ENCODE measurements around the gene MAP2K4.

The MAP2K4 gene

DNA sequence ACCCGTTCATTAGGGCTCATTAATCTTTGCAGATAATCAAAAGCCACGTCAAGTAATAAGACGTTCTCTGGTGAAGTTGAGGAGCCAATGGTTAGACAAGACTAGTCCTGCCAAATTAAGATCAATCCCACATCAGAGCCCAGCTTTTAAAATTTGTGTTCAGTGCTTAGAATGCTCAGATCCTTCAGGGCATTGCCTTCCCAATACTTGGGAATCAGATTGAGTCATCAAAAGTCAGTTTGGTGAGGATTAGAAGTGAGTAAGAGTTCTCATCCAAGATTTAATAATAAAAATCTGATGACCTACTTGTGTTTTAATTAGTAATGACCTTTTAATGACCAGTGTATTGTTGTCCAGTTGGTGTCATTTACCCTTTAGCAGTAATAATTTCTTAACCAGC, 19.8 kb downstream of the MAP2K4 start:
- no peak for DNase-seq

DNA sequence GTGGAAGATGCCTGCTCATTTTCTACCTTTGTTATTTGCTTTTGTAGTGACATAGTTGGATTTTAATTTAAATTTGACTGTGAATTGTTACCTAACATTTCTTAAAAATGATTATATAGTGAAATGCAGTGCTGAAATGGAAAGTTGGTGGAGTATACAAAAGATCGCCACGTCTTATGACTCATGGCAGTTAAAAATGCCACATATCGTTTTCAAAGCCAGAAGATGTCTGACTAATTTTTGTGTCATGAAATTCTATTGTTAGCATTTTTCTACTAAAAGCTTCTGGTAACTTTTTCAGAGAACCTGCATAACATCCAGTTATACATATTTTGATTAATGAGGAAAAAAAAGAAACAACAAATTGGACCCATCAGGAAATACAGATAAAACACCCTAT, 20.6 kb downstream of the MAP2K4 start:
- no peak for DNase-seq

DNA sequence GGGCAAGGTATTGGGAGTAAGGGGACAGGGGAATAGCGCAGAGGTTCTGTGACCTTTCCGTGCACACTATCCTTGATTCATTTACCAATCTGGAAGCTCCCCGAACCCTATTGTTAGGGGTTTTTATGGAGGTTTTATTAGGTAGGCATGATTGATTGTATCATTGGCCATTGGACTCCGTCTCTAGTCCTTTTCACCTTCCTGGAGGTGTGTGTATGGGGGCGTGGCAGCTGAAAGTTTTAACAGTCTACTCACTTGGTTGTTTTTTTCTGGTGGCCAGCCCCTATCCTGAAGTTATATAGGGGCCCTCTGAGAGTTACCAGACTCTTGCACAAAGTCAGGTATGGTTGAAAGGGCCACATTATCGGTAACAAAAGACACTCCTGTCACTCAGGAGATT, 23.0 kb downstream of the MAP2K4 start:
- no peak for DNase-seq

DNA sequence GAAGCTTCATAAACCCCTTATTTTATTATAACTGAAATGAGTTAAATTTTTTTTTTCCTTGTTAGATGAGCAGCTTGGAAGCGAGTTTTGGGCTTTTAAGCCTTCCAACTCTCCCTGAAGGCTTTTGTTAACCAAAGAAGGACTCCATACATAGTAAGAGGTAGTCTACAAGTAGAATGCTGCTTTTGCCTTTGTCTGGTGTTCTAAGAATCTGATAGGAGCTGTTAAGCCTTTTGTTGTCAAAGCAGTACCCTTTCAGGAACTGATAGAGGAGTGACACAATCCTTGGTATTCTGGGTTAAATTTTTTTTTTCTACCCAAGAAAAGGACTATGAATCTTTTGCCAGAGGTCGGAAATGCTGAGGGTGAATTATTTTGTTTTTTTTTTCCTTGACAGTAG, 26.1 kb downstream of the MAP2K4 start:
- no peak for DNase-seq

DNA sequence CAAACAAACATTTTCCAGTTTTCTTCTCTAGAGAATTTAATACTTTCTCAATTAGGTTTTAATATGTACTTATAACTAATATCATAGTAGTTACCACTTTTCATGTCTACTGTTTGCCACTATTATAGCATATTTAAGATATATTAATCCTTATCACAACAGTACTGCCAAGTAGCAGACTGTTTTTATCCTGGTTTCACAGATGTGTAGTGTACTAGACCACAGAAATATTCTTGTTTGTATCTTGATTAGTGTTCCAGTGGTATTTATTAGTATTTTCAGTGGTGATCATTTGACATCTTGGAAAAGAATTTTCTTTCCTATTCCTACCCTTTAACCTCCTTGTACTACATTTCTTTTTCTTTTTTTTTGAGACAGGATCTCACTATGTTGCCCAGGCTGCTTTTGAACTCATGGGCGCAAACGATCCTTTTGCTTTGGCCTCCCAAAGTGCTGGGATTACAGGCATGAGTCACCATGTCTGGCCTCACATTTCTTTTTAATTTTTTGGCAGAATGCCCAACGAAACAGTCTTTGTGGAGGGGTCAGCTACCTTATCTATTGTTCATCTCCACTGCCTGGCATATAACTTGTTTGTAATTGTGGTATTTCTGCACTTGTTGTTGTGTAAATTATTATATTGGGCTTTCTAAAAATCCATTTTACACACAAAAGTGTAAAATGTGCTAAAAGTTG, 27.2 kb downstream of the MAP2K4 start:
- no peak for DNase-seq

DNA sequence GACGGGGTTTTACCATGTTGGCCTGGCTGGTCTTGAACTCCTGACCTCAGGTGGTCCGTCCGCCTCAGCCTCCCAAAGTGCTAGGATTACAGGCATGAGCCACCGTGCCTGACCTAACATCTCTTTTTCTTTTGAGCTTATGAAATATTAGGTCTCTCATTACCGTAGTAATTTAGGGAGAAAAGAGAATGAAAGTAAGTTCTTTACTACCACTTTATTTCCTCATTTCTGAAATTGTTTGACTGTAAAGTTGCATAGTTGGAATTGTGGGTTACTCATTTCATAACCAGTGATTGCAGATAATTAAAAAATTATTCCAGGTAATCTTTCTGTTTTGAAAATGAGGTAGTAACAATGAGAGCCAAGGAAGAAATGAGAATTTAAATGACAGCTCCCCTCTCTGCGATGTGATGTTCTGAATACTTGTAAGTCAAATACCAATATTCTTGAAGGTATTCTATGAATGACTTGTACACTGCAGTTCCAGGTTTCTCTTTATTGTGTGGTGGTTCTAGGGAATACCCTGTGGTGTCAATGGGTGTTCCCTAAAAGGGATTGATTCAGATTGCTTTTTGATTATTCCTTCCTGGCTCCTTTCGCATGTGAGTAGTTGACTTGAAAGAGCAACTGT, 28.3 kb downstream of the MAP2K4 start:
- DNase-seq: no peak

DNA sequence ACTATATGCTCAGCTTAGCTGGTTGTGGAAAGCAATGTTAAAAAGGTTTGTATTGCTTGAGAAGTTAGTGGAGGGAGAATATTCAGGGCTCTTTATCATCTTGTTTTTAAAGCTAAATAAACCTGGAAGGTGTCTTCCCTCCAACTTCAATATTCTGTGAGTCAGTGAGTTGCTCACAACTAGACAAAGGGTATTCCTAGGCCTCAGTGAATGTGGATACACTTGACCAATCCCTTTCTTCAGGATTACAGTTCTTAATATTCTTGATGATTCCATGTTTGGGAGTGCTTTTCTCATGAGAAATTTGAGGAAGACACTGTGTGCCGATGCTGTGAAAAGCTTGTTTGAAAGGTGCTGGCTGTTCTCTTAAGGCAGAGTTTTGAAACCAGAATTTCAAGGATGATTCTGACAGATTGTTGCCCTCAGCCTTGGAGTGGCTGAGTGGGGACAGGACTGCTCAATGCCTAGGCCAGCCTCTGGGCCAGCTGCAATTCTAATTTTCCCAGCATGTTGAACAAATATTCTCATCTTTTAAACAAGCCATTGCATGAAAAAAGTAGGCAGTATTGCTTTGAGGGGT, 30.1 kb downstream of the MAP2K4 start:
- no peak for DNase-seq

DNA sequence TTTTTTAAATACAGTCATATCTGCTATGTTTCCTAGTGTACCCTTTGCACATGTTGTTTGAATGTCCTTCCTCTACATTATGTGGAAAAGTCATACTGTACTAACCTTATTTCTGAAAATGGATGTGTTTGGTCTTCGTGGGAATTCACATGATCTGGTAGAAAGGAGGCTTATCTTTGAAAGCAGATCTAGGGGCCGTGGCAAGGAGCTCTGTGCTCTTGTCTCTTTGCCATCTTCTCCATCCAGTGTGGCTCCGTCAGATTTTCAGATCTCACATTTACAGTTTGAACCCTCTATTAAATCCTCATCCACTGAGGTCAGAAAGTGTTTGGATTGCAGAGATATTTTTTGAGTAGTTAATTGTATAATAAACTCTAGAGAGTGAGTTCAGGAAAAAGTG, 32.9 kb downstream of the MAP2K4 start:
- no peak for DNase-seq

DNA sequence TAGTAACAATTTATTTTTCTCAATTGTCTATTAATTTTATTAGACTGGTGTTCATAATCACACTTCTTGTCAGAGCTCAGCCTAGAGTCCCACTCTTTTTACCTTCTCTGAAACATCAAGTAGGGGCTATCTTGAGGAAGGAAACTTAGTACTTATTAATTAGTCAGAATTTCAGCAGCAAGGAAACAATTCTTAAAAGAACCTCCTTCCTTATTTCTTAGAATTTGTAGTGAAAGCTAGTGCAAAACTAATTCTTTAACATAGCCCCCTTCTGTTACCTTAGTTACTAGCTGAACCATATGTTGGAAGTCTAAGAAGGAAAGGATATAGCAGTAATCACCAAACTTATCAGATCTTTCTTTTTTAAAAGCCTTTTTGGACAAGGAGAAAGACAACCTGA, 35.2 kb downstream of the MAP2K4 start:
- no peak for DNase-seq

DNA sequence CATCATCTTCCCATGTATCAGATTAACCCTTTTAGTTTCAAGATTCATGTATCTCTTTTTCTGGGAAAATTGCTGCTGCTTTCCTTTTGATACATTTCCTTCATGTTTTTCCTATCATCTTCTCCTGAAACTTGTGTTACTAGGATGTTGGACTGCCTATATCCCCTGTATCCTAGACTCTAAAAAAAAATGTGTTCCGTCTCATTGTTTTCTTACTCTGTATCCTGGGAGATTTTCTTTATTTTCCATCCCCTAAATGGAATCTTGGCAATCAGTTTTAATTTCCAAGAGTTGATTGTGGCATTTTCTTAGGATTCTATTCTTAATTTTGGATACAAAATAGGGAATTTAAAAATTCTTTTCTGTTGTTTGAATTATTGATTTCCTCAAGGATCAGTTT, 36.8 kb downstream of the MAP2K4 start:
- no peak for DNase-seq

DNA sequence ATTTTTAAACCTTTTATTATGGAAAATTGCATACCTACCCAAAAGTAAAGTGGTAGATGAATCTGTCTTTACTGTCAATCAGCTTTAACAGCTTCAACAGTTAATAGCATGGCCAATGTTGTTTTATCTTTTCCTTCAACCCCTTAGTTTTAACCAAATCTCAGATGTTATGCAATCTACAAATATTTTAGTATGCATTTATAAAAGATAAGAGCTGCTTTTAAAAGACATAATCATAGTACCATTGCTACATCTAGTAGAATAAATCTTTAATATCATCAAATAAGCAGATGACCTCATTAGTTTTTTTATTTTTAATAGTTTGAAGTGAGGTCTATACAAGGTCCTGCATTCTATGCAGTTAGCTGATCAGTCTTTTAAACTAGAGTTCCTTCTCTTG, 37.9 kb downstream of the MAP2K4 start:
- no peak for DNase-seq

DNA sequence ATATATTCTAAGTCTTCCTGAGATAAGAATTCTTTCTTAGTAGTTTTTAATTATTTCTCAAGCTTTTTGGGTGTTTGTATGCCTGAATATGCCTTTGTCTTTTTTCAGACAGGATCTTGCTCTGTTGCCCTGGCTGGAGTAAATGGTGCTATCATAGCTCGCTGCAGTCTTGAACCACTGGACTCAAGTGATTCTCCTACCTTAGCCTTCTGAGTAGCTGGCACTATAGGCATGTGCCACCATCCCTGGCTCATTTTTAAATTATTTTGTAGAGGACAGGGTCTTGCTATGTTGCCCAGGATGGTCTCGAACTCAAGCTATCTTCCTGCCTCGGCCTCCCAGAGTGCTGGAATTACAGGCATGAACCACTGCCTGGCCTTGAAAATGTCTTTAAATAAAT, 41.6 kb downstream of the MAP2K4 start:
- no peak for DNase-seq

DNA sequence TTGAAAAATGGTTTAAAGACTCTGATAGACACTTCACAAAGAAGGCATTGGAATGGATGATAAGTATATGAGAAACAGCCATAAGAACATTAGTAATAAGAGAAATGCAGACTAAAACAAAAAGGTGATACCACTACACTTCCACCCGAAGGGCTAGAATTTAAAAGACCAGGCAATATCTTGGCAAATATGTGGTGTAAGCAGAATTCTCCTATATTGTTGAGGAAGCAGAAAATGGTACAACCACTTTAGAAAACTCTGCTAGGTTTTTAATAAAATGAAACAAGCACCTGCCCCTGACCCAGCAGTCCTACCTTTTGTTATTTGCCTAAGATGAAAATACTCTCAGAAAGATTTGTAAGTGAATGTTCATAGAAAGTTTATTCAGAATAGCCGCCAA, 43.7 kb downstream of the MAP2K4 start:
- no peak for DNase-seq

DNA sequence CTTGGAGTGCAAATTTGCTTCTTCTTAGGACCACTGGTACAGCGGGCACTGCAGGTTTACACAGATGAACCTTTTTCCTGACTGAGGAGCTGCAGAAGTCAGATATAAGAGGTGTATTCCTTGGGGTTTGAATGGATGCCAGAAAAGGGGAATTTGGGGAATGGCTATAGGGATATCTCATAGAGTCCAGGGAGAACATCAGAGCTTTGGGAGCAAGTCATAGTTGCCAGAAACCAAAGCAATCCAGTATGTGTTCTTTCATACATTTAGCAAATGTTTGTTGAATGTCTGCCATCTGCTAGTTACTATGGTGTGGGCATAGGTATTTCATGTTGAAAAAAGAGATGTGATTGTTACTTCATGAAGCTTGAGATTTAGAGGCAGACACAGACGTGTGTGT, 46.8 kb downstream of the MAP2K4 start:
- no peak for DNase-seq

DNA sequence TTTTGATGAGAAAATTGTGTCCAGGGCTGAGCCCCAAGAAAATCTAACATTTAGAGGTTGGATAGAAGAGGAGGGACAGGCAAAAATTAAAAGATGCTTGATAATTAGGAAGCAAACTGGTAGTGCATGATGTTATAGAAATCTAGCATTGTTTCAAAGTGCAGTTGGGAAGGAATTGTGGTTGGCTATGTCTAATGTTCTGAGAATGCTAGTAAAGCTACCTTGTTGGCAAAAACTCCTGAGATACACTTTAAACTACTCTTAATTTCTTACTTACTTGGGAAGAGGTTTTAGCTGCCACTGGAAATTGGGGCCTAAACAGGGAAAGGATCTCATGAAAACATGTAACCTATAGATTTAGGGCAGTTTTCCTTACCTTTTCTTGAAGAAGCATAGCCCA, 48.3 kb downstream of the MAP2K4 start:
- DNase-seq: no peak

DNA sequence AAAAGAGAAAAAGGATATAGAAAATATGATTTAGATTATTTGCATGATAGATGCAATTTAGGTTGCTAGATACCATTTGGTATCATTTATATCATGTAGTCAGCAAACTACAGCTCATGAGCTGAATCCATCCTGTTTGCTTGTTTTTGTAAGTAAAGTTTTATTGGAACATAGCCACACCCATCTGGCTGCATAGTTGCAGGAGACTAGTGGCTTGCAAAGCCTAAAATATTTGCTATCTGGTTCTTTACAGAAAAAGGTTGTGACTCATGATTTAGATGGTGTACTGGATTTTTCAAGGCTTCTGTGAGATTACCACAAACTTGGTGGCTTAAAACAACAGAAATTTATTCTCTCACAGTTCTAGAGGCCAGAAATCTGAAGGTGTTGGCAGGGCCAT, 49.9 kb downstream of the MAP2K4 start:
- no peak for DNase-seq

DNA sequence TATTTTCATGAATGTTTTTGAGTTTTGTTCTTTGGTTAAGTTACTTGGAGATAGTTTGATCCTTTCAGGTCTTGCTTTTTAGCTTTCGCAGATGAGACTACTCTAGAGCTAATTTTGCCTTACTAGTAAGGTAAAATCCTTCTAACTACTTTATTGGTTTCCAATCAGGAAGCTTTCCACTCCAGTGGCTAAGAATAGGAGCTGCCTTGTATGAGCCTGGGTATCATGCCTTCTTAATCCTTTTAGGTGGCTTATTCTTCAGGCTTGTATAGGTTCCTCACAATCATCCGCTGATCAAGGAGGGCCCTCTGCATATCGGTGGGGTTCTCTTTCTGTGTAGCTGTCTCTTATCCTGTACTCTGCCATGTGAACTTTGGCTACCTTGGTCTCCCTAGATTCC, 53.7 kb downstream of the MAP2K4 start:
- no peak for DNase-seq

DNA sequence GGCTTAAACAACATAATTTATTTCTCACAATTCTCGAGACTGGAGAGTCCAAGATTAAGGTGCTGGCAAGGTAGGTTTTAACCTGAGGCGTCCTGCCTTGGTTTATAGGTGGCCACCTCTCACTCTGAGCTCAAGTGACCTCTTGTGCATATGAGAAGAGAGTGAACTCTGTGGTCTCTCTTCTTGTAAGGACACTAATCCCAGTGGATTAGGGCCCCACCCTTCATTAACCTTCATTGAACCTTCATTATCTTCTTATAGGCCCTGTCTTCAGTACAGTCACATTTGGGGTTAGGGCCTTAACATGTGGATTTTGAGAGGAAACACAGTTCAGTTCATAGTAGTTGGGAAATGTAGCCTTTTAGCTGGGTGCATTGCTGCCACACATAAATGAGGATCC, 57.1 kb downstream of the MAP2K4 start:
- DNase-seq: no peak

DNA sequence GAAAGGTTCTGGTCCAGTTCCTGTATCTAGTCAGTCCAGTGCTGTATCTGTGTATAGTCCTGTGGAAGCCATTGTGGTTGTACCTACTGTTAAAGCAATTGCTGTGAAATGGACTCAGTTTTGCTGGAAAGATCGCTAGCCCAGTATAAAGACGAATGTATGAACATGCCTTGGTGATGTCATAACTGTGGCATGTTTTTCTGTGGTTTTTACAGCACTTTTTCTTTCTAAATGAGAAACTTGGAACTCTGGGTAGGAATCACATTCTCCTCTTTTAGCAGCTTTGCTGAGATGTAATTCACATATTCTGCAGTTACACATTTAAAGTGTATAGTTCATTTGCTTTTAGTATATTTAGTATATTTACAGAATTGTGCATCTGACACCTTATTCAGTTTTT, 58.1 kb downstream of the MAP2K4 start:
- no peak for DNase-seq

DNA sequence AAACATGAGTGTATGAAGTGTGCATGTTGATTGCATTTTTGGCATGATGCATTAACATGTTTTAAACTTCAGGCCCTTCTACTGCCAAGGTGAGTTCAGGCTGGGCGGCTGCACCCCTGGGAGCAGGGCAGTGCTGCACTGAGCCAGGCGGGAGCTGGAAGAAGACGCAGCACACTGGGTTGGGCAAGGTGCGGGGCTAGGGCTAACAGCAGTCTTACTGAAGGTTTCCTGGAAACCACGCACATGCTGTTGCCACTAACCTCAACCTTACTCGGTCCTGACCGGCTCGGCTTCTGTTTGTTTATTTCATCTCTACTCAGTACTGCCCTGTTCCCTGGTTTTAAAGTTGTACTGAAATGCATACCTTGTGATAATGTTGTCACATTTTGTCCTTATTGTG, 61.0 kb downstream of the MAP2K4 start:
- DNase-seq: no peak

DNA sequence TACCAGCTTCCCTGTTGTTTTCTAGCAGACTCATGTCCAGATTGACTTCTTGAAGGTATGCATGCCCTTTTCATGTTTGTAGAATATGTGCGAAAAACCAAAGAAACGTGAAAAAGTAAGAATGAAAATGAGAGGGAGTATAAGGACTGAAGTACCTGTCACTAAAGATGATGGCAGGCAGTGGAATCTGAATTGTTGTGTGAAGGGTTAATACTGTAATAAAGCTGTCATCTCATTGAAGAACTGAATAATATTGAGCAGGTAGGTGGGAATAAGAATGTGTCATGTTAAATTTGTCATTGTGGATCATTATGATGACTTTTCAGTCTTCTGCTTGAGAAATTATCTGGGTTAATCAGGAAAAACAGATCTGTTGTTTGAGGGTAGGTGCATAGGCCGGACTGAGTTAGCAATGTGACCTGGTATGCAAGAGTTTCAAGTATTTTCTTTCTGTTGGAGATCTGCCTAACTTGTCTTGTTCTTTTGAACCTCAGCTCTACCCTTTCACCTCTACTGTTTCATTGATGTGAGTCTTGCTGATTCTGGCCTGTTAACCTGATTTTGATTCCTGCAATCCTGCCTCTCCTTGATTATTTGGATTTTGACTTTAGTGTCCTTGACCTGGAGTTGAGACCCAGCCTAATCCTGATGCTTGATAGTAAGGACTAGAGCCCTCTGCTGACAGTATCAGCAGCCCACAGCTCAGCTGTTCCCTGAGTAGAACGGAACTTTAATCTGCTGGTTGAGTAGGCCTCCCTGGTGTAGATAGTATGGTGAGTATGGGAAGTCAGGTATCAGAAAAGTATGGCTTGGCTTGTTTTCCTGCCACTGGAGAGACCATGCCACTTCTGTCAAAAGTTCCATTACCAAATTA, 64.6 kb downstream of the MAP2K4 start:
- DNase-seq: no peak

DNA sequence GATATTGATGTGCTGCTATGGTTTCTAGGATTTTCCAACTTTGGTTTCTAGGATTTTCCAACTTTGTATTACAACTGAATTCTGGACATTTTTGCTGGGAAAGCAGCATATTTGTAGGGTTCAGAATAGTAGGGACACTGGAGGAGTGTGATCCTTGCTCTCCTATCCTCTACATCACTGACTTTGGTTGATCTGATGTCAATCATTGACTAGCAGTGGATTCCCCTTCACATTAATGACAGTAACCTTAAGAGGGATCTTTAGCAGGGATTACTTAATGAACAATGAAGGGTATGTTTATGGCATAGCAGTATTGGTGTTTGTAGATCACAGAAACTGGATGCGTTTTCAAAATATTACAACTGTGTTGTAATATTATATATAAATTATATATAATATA, 67.4 kb downstream of the MAP2K4 start:
- DNase-seq: no peak

DNA sequence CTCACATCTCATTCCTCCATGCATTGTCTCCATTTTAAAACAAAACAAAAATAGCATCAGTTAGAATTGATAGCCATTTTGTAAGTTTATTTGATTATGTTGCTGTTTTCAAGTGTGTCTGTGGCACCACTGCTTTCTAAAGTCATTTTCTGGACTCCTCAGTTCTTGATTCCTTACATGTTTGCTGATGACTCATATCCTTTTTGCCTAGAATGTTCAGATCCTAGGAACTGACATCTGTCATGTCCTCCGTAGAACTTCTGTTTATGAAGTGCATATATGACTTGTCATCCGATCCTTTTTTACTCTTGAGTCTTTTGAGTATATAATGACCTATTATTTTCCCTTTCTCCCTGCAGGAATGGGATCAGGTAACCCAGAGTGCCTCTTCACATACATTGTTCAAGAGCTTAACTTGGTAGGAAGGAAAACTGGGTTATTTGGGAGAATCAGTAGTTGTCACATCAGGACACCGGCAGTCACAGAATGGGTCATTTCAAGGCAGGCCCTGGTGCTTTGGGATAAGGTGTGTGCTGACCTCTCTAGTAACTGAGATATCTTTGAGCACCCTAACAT, 69.2 kb downstream of the MAP2K4 start:
- peak; percentile 34 for DNase-seq

DNA sequence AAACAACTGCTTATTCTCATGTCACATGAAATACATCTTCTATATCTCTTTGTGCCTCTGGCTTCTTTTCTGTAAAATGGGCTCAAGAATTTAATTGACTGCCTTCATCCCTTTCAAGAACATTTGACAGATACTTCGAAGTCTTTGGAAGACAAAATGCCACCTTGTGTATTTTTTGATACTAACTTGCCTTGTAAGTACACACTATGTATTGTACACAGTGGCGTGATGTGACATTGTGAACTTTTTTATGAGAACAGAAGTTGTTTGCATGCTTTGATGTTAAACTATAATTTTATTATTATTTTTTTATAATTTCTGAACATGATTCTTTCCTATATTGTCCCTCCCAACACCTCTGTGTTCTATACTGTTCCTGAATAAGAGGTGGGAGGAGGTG, 73.7 kb downstream of the MAP2K4 start:
- DNase-seq: no peak

All from NCI-H1105 treated with DMSO at 0.1 percent for 48 hours (cell line).